Neuronal stem cell (in vitro differentiated cells): ENCODE results near the gene HOXB3.

Source experiments
- DNase-seq: peaks from one replicate; pipeline ENCODE4 v3.0.0-alpha.2; 2013; ENCODE audit warnings: low spot score
- H2AFZ ChIP-seq: one replicate; pipeline ENCODE4 v1.6.1; 2013; ENCODE audit warnings: mild to moderate bottlenecking, low read length, inconsistent platforms
- H2AK5ac ChIP-seq: 2 replicates; pipeline ENCODE4 v1.6.1; 2013; ENCODE audit warnings: low read depth, mild to moderate bottlenecking, inconsistent platforms, low read length, moderate library complexity, mixed read lengths
- H2BK120ac ChIP-seq: 2 replicates; pipeline ENCODE4 v1.6.1; 2013; ENCODE audit warnings: low read depth, mild to moderate bottlenecking, inconsistent platforms, low read length, moderate library complexity, mixed read lengths
- H2BK12ac ChIP-seq: one replicate; pipeline ENCODE4 v1.6.1; 2013; ENCODE audit warnings: low read length, inconsistent platforms
- H2BK15ac ChIP-seq: 2 replicates; pipeline ENCODE4 v1.6.1; 2013; ENCODE audit warnings: mild to moderate bottlenecking, low read length, inconsistent platforms, mixed read lengths
- H2BK5ac ChIP-seq: one replicate; pipeline ENCODE4 v1.6.1; 2013; ENCODE audit warnings: inconsistent platforms, mild to moderate bottlenecking, low read length, moderate library complexity
- H3K14ac ChIP-seq: one replicate; pipeline ENCODE4 v1.6.1; 2013; ENCODE audit warnings: low read length, inconsistent platforms
- H3K18ac ChIP-seq: 2 replicates; pipeline ENCODE4 v1.6.1; 2013; ENCODE audit warnings: low read length, inconsistent platforms
- H3K23ac ChIP-seq: 2 replicates; pipeline ENCODE4 v1.6.1; 2013; ENCODE audit warnings: low read depth, mild to moderate bottlenecking, mixed read lengths, low read length, inconsistent platforms; ENCODE audit not compliant: poor library complexity
- H3K27ac ChIP-seq: replicated peaks from 3 replicates; pipeline ENCODE4 v1.5.1; 2013; ENCODE audit warnings: low read length, inconsistent platforms
- H3K27me3 ChIP-seq, 3 experiments: 2 replicates each; pipeline ENCODE4 v1.6.1; 2013; ENCODE audit warnings: low read length in 3 of 3, mild to moderate bottlenecking in 2 of 3, inconsistent platforms in 1 of 3, low read depth in 1 of 3, mixed read lengths in 1 of 3, moderate library complexity in 1 of 3; ENCODE audit not compliant: control insufficient read depth in 3 of 3, insufficient read depth in 3 of 3
- H3K36me3 ChIP-seq, 2 donors: replicated peaks in 1 of 2; 2 replicates each; pipeline ENCODE4 v1.6.1; 2013; ENCODE audit warnings: low read length in 2 of 2; ENCODE audit not compliant: control insufficient read depth in 2 of 2, insufficient read depth in 2 of 2
- H3K4ac ChIP-seq: 2 replicates; pipeline ENCODE4 v1.6.1; 2013; ENCODE audit warnings: inconsistent platforms, mild to moderate bottlenecking, low read length, moderate library complexity
- H3K4me1 ChIP-seq, 2 donors: 1 replicate in 1 of 2; 2 replicates in 1 of 2; pipeline ENCODE4 v1.6.1; 2013; ENCODE audit warnings: low read length in 2 of 2, low read depth in 1 of 2; ENCODE audit not compliant: control insufficient read depth in 2 of 2, insufficient read depth in 1 of 2
- H3K4me2 ChIP-seq: one replicate; pipeline ENCODE4 v1.6.1; 2013; ENCODE audit warnings: mild to moderate bottlenecking, low read length, inconsistent platforms; ENCODE audit not compliant: insufficient read depth, poor library complexity, severe bottlenecking
- H3K4me3 ChIP-seq, 2 donors: 2 replicates each; pipeline ENCODE4 v1.5.1; 2013; ENCODE audit warnings: low read length in 2 of 2, mild to moderate bottlenecking in 2 of 2, inconsistent platforms in 1 of 2, moderate library complexity in 1 of 2
- H3K79me1 ChIP-seq: one replicate; pipeline ENCODE4 v1.6.1; 2013; ENCODE audit warnings: low read depth, mild to moderate bottlenecking, inconsistent platforms, low read length, moderate library complexity
- H3K9ac ChIP-seq: one replicate; pipeline ENCODE4 v1.6.1; 2013; ENCODE audit warnings: mild to moderate bottlenecking, low read depth, low read length, inconsistent platforms; ENCODE audit not compliant: poor library complexity
- H3K9me3 ChIP-seq, 2 donors: replicated peaks in 1 of 2; 2 replicates each; pipeline versions ENCODE3 to v1.6.1; 2013; ENCODE audit warnings: low read length in 2 of 2, mild to moderate bottlenecking in 2 of 2, inconsistent platforms in 1 of 2, low read depth in 1 of 2, mixed read lengths in 1 of 2, moderate library complexity in 1 of 2; ENCODE audit not compliant: control insufficient read depth in 2 of 2, insufficient read depth in 1 of 2
- H4K8ac ChIP-seq: one replicate; pipeline ENCODE4 v1.6.1; 2013; ENCODE audit warnings: low read depth, mild to moderate bottlenecking, inconsistent platforms, low read length, moderate library complexity
- H4K91ac ChIP-seq: one replicate; pipeline ENCODE4 v1.6.1; 2013; ENCODE audit warnings: low read length, low read depth, mild to moderate bottlenecking, inconsistent platforms; ENCODE audit not compliant: poor library complexity
- WGBS, 2 donors: extraction: QIAGEN DNeasy Blood & Tissue Kit; methylation state at CpG; one replicate each; pipeline ENCODE4 v1.1.7; 2013; ENCODE audit warnings: missing lambda C conversion rate in 2 of 2, mixed read lengths in 1 of 2; ENCODE audit not compliant: insufficient read length in 2 of 2, insufficient replicate concordance in 1 of 2; ENCODE audit errors: extremely low coverage in 2 of 2; 5-methylcytosine and 5-hydroxymethylcytosine counted together

The HOXB3 gene

GRCh38 chr17:48574505-48575065 lies 15.5 kb downstream of the HOXB3 start:
- peaks cover 71 to 99% (median 97%) of the 10 kb centered on the region in 3 experiments for H3K27me3 ChIP-seq
- no peak overlapping the region for H3K27ac ChIP-seq
- H3K18ac ChIP-seq = no peak overlapping the region
- no peak overlapping the region for H4K91ac ChIP-seq
- no peak overlapping the region for H3K9ac ChIP-seq
- H3K9me3 ChIP-seq = peaks cover 0 to 4% of the 10 kb centered on the region in 2 donors
- H3K4me1 ChIP-seq = no peaks in the 10 kb centered on the region
- WGBS, 2 donors = no CpG with 5 or more reads among the region's 8 CpGs
- no peak overlapping the region for H3K4me2 ChIP-seq
- no peak overlapping the region for H2AK5ac ChIP-seq
- no peak overlapping the region for H2BK120ac ChIP-seq
- H3K4ac ChIP-seq = no peak overlapping the region
- no peak overlapping the region for H3K14ac ChIP-seq
- H3K4me3 ChIP-seq = no peak overlapping the region
- H2BK12ac ChIP-seq = no peak overlapping the region
- DNase-seq = no peak
- no peak overlapping the region for H2BK5ac ChIP-seq
- H2AFZ ChIP-seq = no peak overlapping the region
- H3K36me3 ChIP-seq = no peaks in the 10 kb centered on the region
- no peak overlapping the region for H3K23ac ChIP-seq
- no peak overlapping the region for H2BK15ac ChIP-seq
- H3K79me1 ChIP-seq = no peaks in the 10 kb centered on the region
- H4K8ac ChIP-seq = no peak overlapping the region

GRCh38 chr17:48571826-48572417 lies 18.1 kb downstream of the HOXB3 start:
- WGBS, 2 donors = no CpG with 5 or more reads among the region's 1 CpG
- no peak overlapping the region for H3K9ac ChIP-seq
- H3K4me3 ChIP-seq = no peak overlapping the region
- no peak overlapping the region for H3K14ac ChIP-seq
- H2AK5ac ChIP-seq = no peak overlapping the region
- H3K27ac ChIP-seq = no peak overlapping the region
- H2BK120ac ChIP-seq = no peak overlapping the region
- no peak overlapping the region for H4K91ac ChIP-seq
- H3K4me1 ChIP-seq = no peaks in the 10 kb centered on the region
- H3K18ac ChIP-seq = no peak overlapping the region
- H3K27me3 ChIP-seq = peaks cover 59 to 99% (median 99%) of the 10 kb centered on the region in 3 experiments
- no peak overlapping the region for H4K8ac ChIP-seq
- no peak for DNase-seq
- H3K79me1 ChIP-seq = no peaks in the 10 kb centered on the region
- H2BK5ac ChIP-seq = no peak overlapping the region
- H3K36me3 ChIP-seq = no peaks in the 10 kb centered on the region
- H3K4ac ChIP-seq = no peak overlapping the region
- H3K9me3 ChIP-seq = peaks cover 0 to 4% of the 10 kb centered on the region in 2 donors
- no peak overlapping the region for H3K4me2 ChIP-seq
- no peak overlapping the region for H2BK12ac ChIP-seq
- H2AFZ ChIP-seq = no peak overlapping the region
- H3K23ac ChIP-seq = no peak overlapping the region
- no peak overlapping the region for H2BK15ac ChIP-seq

- Histone ChIP-seq H3K4ac (no peak overlapping the region), H3K23ac (no peak overlapping the region), H3K4me3 (no peak overlapping the region), H2AK5ac (no peak overlapping the region), H2AFZ (no peak overlapping the region), H3K4me2 (no peak overlapping the region), H2BK15ac (no peak overlapping the region), H3K18ac (no peak overlapping the region), H3K27ac (no peak overlapping the region), H4K8ac (no peak overlapping the region), H2BK12ac (no peak overlapping the region), H3K36me3 (no peaks in the 10 kb centered on the region), H3K4me1 (no peaks in the 10 kb centered on the region), H3K9me3 (peaks cover 0 to 4% of the 10 kb centered on the region in 2 donors), H3K27me3 (peaks cover 59 to 100% (median 99%) of the 10 kb centered on the region in 3 experiments), H2BK120ac (no peak overlapping the region), H3K9ac (no peak overlapping the region), H2BK5ac (no peak overlapping the region), H3K79me1 (no peaks in the 10 kb centered on the region), H4K91ac (no peak overlapping the region), H3K14ac (no peak overlapping the region)
- WGBS, 2 donors = no CpG with 5 or more reads among the region's 26 CpGs
- DNase-seq = no peak
Measured at GRCh38 chr17:48571024-48571818, 18.8 kb downstream of the HOXB3 start.
